Colonic mucosa (tissue), 4 donors: ENCODE results near the gene B3GALNT1. TPM values are rescaled to one million over a fixed set of nuclear protein-coding genes. Genes with fewer than 3 reads are reported as not detected.

ENCODE experiments used
- DNase-seq: peaks from one replicate; pipeline ENCODE4 v3.0.0-alpha.2; 2020
- H3K27ac ChIP-seq: fragments of 200-600 bp; one replicate; pipeline ENCODE4 v1.8.0; 2021
- H3K27me3 ChIP-seq: fragments of 200-600 bp; one replicate; pipeline ENCODE4 v1.8.0; 2021
- H3K36me3 ChIP-seq: fragments of 200-600 bp; one replicate; pipeline ENCODE4 v1.8.0; 2021
- H3K4me1 ChIP-seq: fragments of 200-600 bp; one replicate; pipeline ENCODE4 v1.8.0; 2021; ENCODE audit warnings: mild to moderate bottlenecking
- H3K4me3 ChIP-seq: fragments of 200-600 bp; one replicate; pipeline ENCODE4 v1.8.0; 2021
- H3K9ac ChIP-seq, 2 donors: one replicate each; pipeline ENCODE4 v1.7.0; 2013; ENCODE audit warnings: control low read depth in 2 of 2, low read depth in 2 of 2, low read length in 2 of 2
- H3K9me3 ChIP-seq: fragments of 200-600 bp; one replicate; pipeline ENCODE4 v1.8.0; 2021
- intact Hi-C: fragments of 100-400 bp; cut with DNase I; formaldehyde crosslinking; loops from one replicate; pipeline ENCODE4 v1.14.1; 2022
- total RNA-seq, 2 donors: library from RNA; stranded (reverse); fragmentation: NEBNext Ultra II Directional in 1 of 2; extraction: Animal tissue kit (Norgen Biotek cat#: 25700) in 1 of 2; gene quantifications; one replicate each; pipeline ENCODE4 v1.2.1, GENCODE V29; 2021
- TF ChIP-seq, protein P1 (sequence below): fragments of 200-600 bp; IDR thresholded peaks from one replicate; pipeline ENCODE4 v1.8.0; 2022; ENCODE audit warnings: antibody characterized with exemption, mild to moderate bottlenecking
- donor health status: healthy.
- donor health status: DM: no; HTN: no; CAD: no.
- donor health status: DM: no; HTN: no; CAD: no.

B3GALNT1 gene
- total RNA-seq, 2 donors from 2014 or later: 0.94 to 1.8 TPM

DNA sequence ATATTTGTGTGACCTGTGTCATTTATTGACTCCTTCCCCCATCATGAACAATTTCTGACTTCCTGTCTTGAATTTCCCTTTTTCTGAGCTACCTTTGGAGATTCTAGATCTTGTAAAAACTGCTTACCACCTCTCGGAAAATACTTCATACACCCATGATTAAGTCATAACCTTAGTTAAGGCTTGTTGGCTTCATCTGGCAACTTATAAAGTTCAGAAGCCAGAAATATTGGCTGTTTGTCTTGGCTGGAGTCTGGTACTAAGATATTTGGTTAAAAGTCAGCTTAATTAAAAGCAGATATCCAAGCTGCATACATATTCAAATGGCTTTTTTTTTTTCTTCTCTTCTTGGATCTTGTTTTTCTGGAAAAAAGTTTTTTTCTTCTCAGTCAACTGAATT, 37.3 kb upstream of the B3GALNT1 start:
- Histone ChIP-seq H3K9me3 (no peaks in the 10 kb centered on the region), H3K4me1 (no peaks in the 10 kb centered on the region), H3K36me3 (no peaks in the 10 kb centered on the region), H3K27ac (no peak overlapping the region), H3K9ac (no peak overlapping the region), H3K4me3 (no peak overlapping the region), H3K27me3 (no peaks in the 10 kb centered on the region)
- TF ChIP-seq, protein P1, sequence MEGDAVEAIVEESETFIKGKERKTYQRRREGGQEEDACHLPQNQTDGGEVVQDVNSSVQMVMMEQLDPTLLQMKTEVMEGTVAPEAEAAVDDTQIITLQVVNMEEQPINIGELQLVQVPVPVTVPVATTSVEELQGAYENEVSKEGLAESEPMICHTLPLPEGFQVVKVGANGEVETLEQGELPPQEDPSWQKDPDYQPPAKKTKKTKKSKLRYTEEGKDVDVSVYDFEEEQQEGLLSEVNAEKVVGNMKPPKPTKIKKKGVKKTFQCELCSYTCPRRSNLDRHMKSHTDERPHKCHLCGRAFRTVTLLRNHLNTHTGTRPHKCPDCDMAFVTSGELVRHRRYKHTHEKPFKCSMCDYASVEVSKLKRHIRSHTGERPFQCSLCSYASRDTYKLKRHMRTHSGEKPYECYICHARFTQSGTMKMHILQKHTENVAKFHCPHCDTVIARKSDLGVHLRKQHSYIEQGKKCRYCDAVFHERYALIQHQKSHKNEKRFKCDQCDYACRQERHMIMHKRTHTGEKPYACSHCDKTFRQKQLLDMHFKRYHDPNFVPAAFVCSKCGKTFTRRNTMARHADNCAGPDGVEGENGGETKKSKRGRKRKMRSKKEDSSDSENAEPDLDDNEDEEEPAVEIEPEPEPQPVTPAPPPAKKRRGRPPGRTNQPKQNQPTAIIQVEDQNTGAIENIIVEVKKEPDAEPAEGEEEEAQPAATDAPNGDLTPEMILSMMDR: no peak
- no peak for DNase-seq
- intact Hi-C loops: no loop called here

DNA sequence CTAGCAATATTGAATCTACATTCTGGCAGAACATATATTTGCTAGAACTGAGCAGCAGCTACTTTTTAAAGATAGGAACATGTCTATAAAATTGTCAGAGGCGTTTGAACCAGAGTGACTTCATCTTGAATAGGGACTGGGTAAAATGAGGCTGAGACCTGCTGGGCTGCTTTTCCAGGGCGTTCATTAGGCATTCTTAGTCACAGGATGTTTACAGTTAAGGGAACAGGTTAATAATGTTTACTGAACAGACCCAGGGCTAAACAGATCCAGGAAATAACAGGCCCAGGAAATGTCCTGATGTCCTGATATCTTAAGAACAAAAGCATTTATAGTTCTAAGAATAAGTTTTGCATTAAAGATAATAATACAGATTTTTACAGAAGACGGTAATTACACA, 34.5 kb upstream of the B3GALNT1 start:
- TF ChIP-seq, protein P1: no peak
- Histone ChIP-seq H3K27ac (no peak overlapping the region), H3K9me3 (no peaks in the 10 kb centered on the region), H3K36me3 (no peaks in the 10 kb centered on the region), H3K4me3 (no peak overlapping the region), H3K9ac (no peak overlapping the region), H3K4me1 (no peaks in the 10 kb centered on the region), H3K27me3 (no peaks in the 10 kb centered on the region)
- intact Hi-C loops: no loop called here
- no peak for DNase-seq

DNA sequence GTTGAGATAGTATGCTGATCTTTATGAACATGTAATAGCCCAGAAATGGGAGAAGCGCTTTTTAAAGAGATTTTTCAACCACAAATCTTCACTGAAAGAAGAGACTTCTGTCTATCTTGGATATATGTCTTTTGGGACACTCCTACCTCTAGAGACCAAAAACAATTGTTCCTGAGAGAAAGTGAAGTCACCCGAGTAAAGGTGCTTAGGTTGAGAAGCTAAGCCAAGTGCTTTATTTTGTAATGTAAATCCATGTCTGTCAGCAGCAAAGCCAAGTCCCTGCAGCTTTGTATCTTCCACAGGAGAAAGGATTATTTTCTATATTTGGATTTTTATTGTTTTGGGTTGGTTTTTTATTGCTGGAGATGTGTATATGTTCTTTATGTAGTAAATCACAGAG, 32.1 kb upstream of the B3GALNT1 start:
- H3K36me3 ChIP-seq: no peaks in the 10 kb centered on the region
- intact Hi-C loops: no loop called here
- no peaks in the 10 kb centered on the region for H3K9me3 ChIP-seq
- H3K27ac ChIP-seq: no peak overlapping the region
- H3K9ac ChIP-seq: no peak overlapping the region
- TF ChIP-seq, protein P1: no peak
- DNase-seq: no peak
- no peaks in the 10 kb centered on the region for H3K4me1 ChIP-seq
- H3K4me3 ChIP-seq: no peak overlapping the region
- H3K27me3 ChIP-seq: no peaks in the 10 kb centered on the region

DNA sequence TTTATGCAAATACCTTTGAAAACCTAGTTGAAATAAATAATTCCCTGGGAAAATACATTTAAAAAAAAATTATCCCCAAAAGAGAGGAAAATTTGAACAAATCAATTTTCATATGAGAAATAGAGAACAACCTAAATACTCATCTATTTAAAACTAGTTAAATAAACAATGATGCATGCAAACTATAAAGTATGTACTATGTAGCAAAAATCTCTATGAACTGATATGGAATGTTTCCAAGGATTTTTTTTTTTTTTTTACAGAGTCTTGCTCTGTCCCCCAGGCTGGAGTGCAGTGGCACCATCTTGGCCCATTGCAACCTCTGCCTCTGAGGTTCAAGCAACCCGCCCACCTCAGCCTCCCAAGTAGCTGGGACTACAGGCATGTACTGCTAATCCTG, 27.2 kb upstream of the B3GALNT1 start:
- H3K4me3 ChIP-seq: no peak overlapping the region
- TF ChIP-seq, protein P1: no peak
- DNase-seq: no peak
- H3K27ac ChIP-seq: no peak overlapping the region
- intact Hi-C loops: no loop called here
- no peak overlapping the region for H3K9ac ChIP-seq
- H3K4me1 ChIP-seq: no peaks in the 10 kb centered on the region
- no peaks in the 10 kb centered on the region for H3K9me3 ChIP-seq
- H3K27me3 ChIP-seq: no peaks in the 10 kb centered on the region
- no peaks in the 10 kb centered on the region for H3K36me3 ChIP-seq

DNA sequence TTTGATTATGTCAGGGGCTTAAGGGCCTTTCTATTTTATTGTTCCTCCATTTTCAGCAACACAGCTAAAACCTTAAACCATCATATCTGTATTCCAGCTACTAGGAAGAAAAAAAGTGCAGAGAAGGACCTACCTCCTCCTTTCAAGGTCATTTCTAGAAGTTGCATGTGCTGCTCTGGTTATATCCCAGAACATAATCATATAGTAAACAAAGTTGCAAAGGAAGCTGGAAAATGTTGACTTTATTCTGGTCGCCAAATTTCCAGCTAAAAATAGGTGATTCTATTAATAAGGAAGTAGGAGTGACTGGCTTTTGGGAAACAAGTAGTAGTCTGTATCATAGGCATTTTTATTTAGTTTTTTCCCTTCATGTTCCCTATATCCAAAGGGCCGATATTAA, 21.3 kb upstream of the B3GALNT1 start:
- Histone ChIP-seq H3K36me3 (no peaks in the 10 kb centered on the region), H3K4me3 (no peak overlapping the region), H3K4me1 (no peaks in the 10 kb centered on the region), H3K27me3 (no peaks in the 10 kb centered on the region), H3K27ac (no peak overlapping the region), H3K9ac (no peak overlapping the region), H3K9me3 (no peaks in the 10 kb centered on the region)
- intact Hi-C loops: no loop called here
- no peak for DNase-seq
- TF ChIP-seq, protein P1: no peak

DNA sequence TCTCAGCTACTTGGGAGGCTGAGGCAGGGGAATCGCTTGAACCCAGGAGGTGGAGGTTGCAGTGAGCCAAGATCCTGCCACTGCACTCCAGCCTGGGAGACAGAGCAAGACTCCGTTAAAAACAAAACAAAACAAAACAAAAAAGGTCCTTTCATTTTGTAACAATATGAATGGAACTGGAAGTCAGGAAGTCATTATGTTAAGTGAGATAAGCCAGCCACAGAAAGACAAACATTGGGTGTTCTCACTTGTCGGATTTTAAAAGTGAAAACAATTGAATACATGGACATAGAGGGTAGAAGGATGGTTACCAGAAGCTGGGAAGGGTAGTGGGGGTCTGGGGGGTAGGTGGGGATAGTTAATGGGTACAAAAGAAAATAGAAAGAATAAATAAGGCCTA, 12.5 kb upstream of the B3GALNT1 start:
- no peak for DNase-seq
- intact Hi-C loops: no loop called here
- no peaks in the 10 kb centered on the region for H3K9me3 ChIP-seq

More for the DNA sequence above, 12.5 kb upstream of the B3GALNT1 start:
- TF ChIP-seq, protein P1: no peak
- no peak overlapping the region for H3K9ac ChIP-seq
- no peak overlapping the region for H3K27ac ChIP-seq
- H3K27me3 ChIP-seq: no peaks in the 10 kb centered on the region
- H3K4me3 ChIP-seq: no peak overlapping the region
- H3K4me1 ChIP-seq: no peaks in the 10 kb centered on the region
- no peaks in the 10 kb centered on the region for H3K36me3 ChIP-seq
